ENCODE data around the gene STARD6.

DNA sequence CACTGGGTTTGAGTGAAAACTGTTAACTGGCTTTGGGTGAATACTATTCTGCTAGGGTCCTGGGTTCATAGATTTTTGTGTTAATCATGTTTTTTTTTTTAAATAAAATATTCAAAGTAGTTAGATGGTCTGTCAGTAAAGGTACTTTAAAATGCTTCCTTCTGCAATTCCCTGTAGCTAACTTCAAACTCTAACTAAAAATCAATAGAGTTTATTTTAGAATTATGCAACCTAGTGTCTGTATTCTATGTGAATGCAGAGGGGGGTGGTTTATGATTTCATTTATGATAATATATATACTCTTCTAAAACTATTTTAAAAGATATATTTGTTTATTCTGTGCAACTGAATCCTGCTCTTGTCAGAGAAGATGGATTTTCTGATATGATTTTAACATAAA is 27.9 kb downstream of the STARD6 start:
- TF ChIP-seq POLR2AphosphoS5 (IDR thresholded peaks at IDR 0.05; ENCODE audit: low read depth, low read length) (no peak), CTCF (IDR thresholded peaks at IDR 0.05) (no peak), REST (IDR thresholded peaks at IDR 0.05; ENCODE audit: insufficient read depth in 1 of 2, low read depth in 2 of 2, low read length in 1 of 2) (no peak), TCF7L2 (IDR thresholded peaks at IDR 0.05; ENCODE audit: low read depth, low read length) (no peak), SIN3A (IDR thresholded peaks at IDR 0.05; ENCODE audit: borderline replicate concordance, insufficient read depth, low read depth, low read length) (no peak)
